ENCODE results near the gene PRR18. TPM values are rescaled to one million over a fixed set of nuclear protein-coding genes. Genes with fewer than 3 reads are reported as not detected.
A peak's percentile ranks its signal among the peaks of the same experiment; 100 is the strongest.

Gene PRR18
- total and polyA plus RNA-seq, 9 of the 15 experiments (the other 6 are each of a cell fraction or from before 2014, with no cell fraction given) = not detected

DNA sequence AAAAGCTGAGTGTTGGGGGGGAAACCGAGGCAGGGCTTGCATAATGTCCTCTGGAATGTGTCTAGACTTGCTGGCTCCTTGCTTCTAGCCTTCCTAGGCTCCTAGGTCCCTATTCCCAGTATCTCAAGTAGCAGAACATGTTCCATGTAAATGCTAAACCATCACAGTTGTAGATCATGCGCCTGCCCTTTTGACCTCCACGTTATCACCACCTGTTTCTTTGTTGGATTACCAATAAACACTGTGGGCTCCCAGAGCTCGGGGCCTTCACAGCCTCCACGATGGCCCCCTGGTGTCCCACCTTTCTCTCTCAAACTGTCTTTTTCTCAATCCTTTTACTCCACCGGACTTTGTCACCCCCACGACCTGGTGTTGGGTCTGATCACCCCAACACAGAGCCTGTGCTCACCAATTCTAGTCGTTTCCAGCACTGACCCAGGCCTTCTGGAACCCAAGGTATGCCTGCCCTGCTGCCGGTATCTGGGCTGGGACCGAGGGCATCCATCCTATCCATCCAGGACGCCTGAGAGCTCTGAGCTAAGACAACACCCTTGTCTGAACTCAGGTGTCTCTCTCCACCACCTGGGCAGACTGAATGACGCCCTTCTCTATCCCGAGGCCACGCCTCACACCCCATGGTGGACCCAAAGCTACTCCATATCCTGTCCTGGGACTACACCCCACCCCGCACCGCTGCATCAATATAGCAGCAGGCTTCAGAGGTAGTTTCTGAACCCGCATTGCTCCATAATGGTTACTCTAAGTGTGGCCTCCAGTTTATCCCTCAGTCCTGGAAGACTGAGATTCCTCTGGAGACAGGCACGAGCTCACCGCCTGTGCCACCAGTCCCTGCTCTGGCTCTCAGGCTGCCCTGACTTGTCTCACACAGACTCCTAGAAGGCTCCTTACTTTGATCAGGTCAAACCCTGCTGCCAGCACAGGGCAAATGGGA lies 9.3 kb upstream of the PRR18 start:
- H3K9me3 ChIP-seq (replicated peaks; ENCODE audit: control insufficient read depth, insufficient read depth, low read depth, low read length) = no peaks in the 10 kb centered on the region
- 54% methylated on average over 19 of the region's 19 CpGs for WGBS (ENCODE audit: insufficient coverage, low coverage, missing lambda C conversion rate)
- no peak for DNase-seq (ENCODE audit: extremely low read depth in 1 of 4, low spot score in 3 of 4)
- no peaks in the 10 kb centered on the region for H3K79me2 ChIP-seq (ENCODE audit: control insufficient read depth, insufficient read depth, low read length)
- H3K27ac ChIP-seq (ENCODE audit: extremely low read depth, low read depth, low read length) = no peak overlapping the region
- no peaks in the 10 kb centered on the region for H3K27me3 ChIP-seq (ENCODE audit: control insufficient read depth in 2 of 2, insufficient read depth in 2 of 2, low read length in 2 of 2)
- intact Hi-C loops (cut with micrococcal nuclease) (no loop called here), in situ Hi-C loops (cut with MboI) (no loop called here)
- H3K4me1 ChIP-seq (replicated peaks in 1 of 2; ENCODE audit: control insufficient read depth in 2 of 2, insufficient read depth in 2 of 2, low read length in 2 of 2) = peaks cover 13% of the 10 kb centered on the region in 2 experiments
- H3K9me1 ChIP-seq (ENCODE audit: control insufficient read depth, insufficient read depth, low read length) = no peaks in the 10 kb centered on the region
- no peak; the same call in 2 of the 3 replicates for ATAC-seq
- H3K9ac ChIP-seq (ENCODE audit: insufficient read depth in 1 of 2, low read depth in 2 of 2, low read length in 2 of 2) = peak overlapping the region in 1 of 2 experiments; percentile 27; a peak in 1 of 4 replicates
- no peak overlapping the region for H3K4me3 ChIP-seq
- FAIRE-seq = no peak
- H3K36me3 ChIP-seq (ENCODE audit: control insufficient read depth, insufficient read depth, low read length) = peaks cover 22% of the 10 kb centered on the region; the same call in 1 of the 3 replicates
- BruUV-seq (replicated peaks) = no TSS peak
- ChIA-PET POLR2A (interaction anchor here (0.6 to 2.1 kb wide), 7 partner anchors 8 to 151 kb away, joined by 3 to 4 read pairs (median 3); no protein-coding TSS in a partner anchor), CTCF (ENCODE audit: low intra/inter-chr PET ratio) (no interaction called here)
- H3K4me2 ChIP-seq (ENCODE audit: insufficient read depth, low read length) = no peak overlapping the region
- H4K20me1 ChIP-seq (replicated peaks; ENCODE audit: control insufficient read depth, insufficient read depth, low read length) = no peaks in the 10 kb centered on the region
- no peak overlapping the region for H2AFZ ChIP-seq (ENCODE audit: low read depth, low read length)
- TF ChIP-seq SMARCA4 (IDR thresholded peaks at IDR 0.05) = no peak
- TF ChIP-seq PTRF (tag; IDR thresholded peaks at IDR 0.05) = no peak
- no peak for TF ChIP-seq SAP30 (IDR thresholded peaks at IDR 0.05; ENCODE audit: borderline replicate concordance, insufficient read depth, low read depth, low read length, poor library complexity, severe bottlenecking)
- TF ChIP-seq, protein P1, sequence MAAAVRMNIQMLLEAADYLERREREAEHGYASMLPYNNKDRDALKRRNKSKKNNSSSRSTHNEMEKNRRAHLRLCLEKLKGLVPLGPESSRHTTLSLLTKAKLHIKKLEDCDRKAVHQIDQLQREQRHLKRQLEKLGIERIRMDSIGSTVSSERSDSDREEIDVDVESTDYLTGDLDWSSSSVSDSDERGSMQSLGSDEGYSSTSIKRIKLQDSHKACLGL (CRISPR knock-in tag; IDR thresholded peaks at IDR 0.05; ENCODE audit: borderline replicate concordance, poor library complexity, severe bottlenecking) = no peak

Data from K562 (cell line).